GM18499 (cell line): ENCODE results near the gene NFATC1.

Source experiments
- ATAC-seq: cut with Tn5 transposase; IDR thresholded peaks from one replicate; pipeline ENCODE4 v1.9.1; 2021; ENCODE audit warnings: moderate number of reproducible peaks; ENCODE audit not compliant: insufficient read depth, unreplicated experiment

The NFATC1 gene

GRCh38 chr18:79452190-79452990, 56.7 kb downstream of the NFATC1 start:
- ATAC-seq = no peak

- ATAC-seq = no peak
These were observed 57.4 kb downstream of the NFATC1 start for GRCh38 chr18:79452991-79453645.

- ATAC-seq = no peak
These were observed 58.3 kb downstream of the NFATC1 start for GRCh38 chr18:79453816-79454735.

GRCh38 chr18:79455261-79455660, 59.5 kb downstream of the NFATC1 start:
- ATAC-seq = no peak

GRCh38 chr18:79456105-79456980, 60.6 kb downstream of the NFATC1 start:
- no peak for ATAC-seq

GRCh38 chr18:79457239-79457638, 61.5 kb downstream of the NFATC1 start:
- no peak for ATAC-seq

GRCh38 chr18:79457652-79458051, 61.9 kb downstream of the NFATC1 start:
- ATAC-seq = no peak

GRCh38 chr18:79458131-79458838, 62.6 kb downstream of the NFATC1 start:
- ATAC-seq = no peak

- no peak for ATAC-seq
These were observed 63.4 kb downstream of the NFATC1 start for GRCh38 chr18:79458917-79459803.

GRCh38 chr18:79459946-79460480, 64.3 kb downstream of the NFATC1 start:
- peak; percentile 10 for ATAC-seq

- peak; percentile 65 for ATAC-seq
These were observed 65.0 kb downstream of the NFATC1 start for GRCh38 chr18:79460481-79461300.

GRCh38 chr18:79461627-79462026, 65.9 kb downstream of the NFATC1 start:
- ATAC-seq = no peak

- ATAC-seq = no peak
These were observed 67.8 kb downstream of the NFATC1 start for GRCh38 chr18:79463424-79463960.

- ATAC-seq = peak; percentile 52
These were observed 69.8 kb downstream of the NFATC1 start for GRCh38 chr18:79465392-79465991.

- no peak for ATAC-seq
These were observed 70.9 kb downstream of the NFATC1 start for GRCh38 chr18:79466591-79466990.

- ATAC-seq = no peak
These were observed 71.4 kb downstream of the NFATC1 start for GRCh38 chr18:79467126-79467525.
